Neural progenitor cell (in vitro differentiated cells): ENCODE measurements around the gene IQGAP2.

Experiments
- EZH2 ChIP-seq: fragments of 200-600 bp; sonication (generic); IDR thresholded peaks from 2 replicates; pipeline ENCODE4 v1.6.1; 2017; ENCODE audit warnings: antibody characterized with exemption, mild to moderate bottlenecking, moderate library complexity
- EZH2phosphoT487 ChIP-seq: fragments of 200-600 bp; sonication (generic); IDR thresholded peaks from 2 replicates; pipeline ENCODE4 v1.6.1; 2017; ENCODE audit warnings: antibody characterized with exemption
- TF ChIP-seq, protein P1 (sequence below): fragments of 200-600 bp; sonication (generic); IDR thresholded peaks from 2 replicates; pipeline ENCODE4 v1.5.1; 2017; ENCODE audit warnings: antibody characterized with exemption, mild to moderate bottlenecking

DNA sequence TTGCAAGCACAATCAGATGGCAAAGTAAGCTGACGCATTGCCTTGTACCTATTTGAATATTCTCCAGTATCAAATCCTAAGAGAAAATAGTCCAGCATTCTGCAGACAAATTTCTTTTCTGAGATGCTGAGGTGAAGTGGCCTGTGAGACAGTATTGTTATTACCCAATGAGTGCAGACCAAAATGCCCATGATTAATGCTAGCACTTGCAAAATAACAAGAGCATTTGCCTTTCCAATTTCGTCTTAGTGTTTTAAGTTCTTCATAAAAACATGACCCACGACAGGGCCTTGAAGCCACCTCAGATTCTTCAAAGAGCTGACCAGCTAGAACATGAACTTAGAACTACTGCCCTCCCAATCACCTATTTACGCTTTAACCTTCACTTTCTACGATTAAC lies 2.6 kb upstream of the IQGAP2 start:
- TF ChIP-seq, protein P1, sequence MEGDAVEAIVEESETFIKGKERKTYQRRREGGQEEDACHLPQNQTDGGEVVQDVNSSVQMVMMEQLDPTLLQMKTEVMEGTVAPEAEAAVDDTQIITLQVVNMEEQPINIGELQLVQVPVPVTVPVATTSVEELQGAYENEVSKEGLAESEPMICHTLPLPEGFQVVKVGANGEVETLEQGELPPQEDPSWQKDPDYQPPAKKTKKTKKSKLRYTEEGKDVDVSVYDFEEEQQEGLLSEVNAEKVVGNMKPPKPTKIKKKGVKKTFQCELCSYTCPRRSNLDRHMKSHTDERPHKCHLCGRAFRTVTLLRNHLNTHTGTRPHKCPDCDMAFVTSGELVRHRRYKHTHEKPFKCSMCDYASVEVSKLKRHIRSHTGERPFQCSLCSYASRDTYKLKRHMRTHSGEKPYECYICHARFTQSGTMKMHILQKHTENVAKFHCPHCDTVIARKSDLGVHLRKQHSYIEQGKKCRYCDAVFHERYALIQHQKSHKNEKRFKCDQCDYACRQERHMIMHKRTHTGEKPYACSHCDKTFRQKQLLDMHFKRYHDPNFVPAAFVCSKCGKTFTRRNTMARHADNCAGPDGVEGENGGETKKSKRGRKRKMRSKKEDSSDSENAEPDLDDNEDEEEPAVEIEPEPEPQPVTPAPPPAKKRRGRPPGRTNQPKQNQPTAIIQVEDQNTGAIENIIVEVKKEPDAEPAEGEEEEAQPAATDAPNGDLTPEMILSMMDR, result no peak
- TF ChIP-seq EZH2 (no peak), EZH2phosphoT487 (no peak)
